GM21423 (cell line): ENCODE measurements around the gene GPC6.
"Not testable (repeated sequence)": the region's sequence is repeated elsewhere in the genome, so short reads cannot be mapped to it uniquely, and the experiment has no call there.

ENCODE experiments used
- ATAC-seq: cut with Tn5 transposase; IDR thresholded peaks from one replicate; pipeline ENCODE4 v1.9.1; 2021; ENCODE audit warnings: mild to moderate bottlenecking, moderate library complexity; ENCODE audit not compliant: unreplicated experiment

The GPC6 gene

DNA sequence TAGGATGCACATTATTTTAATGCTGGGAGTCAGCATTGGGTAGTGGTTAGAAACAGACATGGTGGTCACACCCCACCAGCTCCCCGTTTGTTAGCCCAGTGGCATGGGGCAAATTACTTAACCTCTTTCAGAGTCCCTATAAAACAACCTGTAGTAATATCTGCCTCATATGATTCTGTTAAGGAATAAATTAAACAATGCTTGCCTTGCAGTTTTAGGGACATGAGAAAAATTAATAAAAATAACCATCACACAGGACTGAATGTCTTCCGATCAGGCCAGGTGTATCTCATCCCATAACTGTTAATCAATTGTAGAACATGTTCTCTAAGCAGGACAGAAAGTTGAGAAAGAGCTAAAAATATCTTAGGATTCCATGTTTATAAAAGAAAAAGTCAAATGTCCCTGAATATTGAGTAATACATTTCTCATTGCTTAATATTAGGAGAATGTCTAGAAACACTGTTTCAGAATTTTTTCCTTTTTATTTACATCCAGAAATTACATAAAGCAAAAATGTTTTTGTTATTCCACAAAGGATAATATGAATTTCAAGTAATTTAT lies 196.5 kb downstream of the GPC6 start:
- no peak for ATAC-seq

DNA sequence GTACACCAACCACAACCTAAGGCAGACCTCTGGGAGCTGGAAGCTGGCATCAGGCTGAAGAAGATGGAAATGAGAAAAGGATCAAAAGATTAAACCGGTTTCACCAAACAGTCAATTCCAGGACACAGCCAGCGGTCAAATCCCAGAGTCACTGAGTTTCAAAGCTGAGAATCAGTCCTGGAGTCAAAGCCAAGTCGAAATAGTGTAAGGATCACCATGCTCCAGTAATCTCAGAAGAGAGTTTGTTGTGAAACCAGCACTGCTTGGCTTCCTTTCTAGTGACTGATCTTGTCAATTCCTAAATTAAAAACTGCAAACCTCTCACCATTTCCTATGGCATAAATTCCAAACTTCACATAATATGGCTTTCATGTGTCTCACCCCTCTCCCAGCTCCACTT lies 198.8 kb downstream of the GPC6 start:
- ATAC-seq = no peak

DNA sequence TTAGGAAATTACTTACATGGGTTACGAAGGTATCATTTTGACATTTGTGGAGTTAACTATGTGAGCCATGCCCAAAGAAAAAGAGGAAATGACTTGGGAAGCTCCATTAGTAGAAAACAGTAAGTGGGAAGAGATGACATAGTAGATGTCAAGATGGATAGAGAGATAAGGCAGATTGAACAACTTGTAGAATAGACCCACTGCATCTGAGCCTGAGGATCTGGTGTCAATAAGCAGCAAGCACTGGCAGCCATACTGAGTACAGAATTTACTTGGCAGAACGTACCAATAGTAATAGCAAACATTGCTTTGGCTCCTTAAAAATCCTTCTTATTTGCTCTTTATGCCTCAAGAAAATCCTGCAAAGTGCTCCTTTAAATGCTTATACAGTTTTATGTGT lies 203.8 kb downstream of the GPC6 start:
- ATAC-seq = no peak

DNA sequence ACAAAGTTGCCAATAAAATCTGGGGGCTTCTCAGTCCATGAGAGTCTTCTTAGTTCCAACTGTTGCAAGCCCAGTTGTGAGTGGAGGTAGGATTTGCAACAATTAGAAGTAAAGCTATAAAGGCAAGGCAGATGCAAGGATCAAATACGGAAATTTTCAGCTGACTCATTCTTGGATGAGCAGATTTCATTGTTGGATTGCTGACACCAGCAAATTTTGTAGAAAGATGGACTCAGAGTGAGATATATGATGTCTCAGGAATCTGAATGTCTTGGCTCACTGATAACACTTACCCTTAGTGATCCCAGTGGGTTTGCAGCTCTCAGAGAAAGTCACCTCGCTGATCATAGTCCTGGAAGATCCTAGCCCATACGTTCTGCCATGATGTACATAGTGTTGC lies 209.0 kb downstream of the GPC6 start:
- ATAC-seq = no peak

DNA sequence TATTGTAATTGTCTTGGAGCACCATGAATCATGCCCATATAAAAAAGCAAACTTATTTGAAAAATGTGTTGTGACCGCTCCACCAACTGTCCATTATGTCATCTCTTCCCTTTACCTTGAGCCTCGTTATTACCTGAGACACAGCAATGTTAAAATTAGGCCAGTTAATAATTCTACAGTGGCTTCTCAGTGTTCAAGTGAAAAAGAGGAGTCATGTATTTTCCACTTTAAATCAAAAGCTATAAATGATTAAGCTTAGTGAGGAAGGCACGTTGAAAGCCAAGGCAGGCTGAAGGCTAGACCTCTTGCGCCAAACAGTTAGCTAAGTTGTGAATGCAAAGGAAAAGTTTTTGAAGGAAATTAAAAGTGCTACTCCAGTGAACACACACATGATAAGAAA lies 210.5 kb downstream of the GPC6 start:
- ATAC-seq = no peak

DNA sequence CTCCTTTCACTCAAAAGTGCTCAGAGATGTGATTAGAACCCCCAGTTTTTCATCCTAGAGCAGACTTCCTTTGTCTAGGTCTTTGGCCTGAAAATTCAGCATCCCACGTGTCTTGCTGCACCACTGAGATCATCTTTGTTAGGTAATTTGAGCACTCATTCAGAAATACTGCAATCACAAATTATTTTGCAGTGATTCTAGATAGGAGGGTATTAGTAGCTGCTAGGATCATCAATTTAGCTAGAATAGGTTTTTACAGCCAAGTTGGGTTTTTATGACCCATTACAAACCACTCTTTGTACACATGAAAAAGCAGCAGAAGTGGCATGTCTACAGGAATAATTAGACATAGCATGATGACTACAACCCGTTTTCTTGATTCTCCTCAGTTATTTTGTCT lies 219.6 kb downstream of the GPC6 start:
- no peak for ATAC-seq

DNA sequence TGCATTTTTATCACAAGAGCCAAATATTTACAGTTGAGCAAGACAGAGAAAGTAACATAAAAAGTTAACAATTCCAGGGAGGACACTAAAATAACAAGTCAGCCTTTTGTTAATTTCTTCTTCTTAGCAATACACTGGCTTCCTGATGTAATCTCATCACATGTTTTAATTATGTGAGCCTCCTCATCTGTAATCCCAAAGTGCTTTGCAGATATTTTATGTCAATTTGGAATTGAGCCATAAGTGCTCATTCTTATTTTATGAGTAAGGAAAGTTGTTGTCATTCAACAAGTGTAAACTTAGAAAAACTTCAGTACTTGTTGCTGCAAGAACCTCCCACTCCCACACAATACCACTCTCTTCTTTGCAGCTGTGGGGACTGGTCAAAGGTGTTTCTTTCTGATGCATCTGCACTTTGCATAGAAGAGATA lies 223.6 kb downstream of the GPC6 start:
- no peak for ATAC-seq

DNA sequence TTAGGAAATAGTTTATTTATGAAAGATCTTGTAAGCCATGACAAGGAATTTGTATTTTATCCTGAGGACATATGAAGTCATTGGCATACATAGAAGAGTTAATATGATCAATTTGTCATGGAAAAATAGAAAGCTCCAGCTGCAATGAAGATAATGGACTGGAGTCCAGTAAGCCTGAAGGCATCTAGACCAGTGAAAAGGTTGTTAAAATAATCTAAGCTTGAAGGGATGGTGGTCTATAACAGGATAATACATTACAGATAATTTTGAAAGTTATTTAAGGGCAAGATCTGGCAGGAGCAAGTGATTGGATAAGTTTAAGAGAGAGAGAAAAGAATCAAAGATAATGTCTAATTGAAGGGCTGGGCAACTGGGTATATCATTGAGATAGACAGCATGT lies 224.2 kb downstream of the GPC6 start:
- no peak for ATAC-seq

DNA sequence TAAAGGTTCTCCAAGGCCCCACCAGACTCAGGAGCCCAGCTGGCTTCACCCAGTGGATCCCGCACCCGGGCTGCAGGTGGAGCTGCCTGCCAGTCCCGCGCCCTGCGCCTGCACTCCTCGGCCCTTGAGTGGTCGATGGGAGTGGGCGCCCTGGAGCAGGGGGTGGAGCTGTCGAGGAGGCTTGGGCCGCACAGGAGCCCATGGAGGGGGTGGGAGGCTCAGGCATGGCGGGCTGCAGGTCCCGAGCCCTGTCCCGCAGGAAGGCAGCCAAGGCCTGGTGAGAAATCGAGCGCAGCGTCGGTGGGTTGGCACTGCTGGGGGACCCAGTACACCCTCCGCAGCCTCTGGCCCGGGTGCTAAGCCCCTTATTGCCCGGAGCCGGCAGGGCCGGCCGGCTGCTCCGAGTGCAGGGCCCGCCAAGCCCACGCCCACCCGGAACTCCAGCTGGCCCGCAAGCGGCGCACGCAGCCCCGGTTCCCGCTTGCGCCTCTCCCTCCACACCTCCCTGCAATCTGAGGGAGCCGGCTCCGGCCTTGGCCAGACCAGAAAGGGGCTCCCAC lies 228.1 kb downstream of the GPC6 start:
- not testable (repeated sequence) for ATAC-seq

DNA sequence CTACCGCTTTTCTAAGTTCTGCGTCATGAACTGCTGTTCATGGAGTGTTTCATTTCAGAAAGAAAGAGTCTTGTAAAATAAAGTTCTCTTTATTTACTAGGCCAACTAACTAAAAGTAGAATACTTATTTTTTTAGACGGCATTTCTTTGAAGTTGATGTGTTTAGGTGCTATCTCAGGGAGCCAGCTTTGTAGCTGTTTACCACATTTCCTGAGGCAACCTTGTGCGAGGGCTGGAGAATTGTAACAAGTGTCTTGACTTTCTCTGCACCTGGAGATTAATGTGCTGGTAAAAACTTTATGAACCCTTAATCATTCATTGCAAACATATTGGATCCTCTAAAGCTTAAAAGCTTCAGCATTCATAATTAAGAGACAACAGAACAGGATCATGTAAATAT lies 229.3 kb downstream of the GPC6 start:
- no peak for ATAC-seq

DNA sequence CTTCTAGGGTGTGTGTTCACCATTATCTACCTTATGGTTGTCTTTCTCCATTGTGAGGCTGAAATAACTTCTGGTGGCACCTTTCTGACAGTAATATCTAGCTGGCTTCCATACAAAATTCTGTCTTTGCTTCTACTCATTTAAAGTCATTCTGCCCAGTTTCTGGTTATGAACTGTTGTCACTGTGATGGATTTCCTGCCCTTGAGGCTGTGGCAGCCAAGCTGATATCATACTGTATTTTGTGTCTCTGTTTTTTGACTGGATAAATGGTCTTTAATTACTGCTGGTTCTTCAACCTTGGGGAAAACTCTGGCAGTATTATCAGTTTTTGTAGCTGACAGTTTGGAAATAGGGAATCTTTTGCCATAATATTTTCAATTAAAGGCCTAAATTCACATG lies 233.4 kb downstream of the GPC6 start:
- ATAC-seq = no peak

DNA sequence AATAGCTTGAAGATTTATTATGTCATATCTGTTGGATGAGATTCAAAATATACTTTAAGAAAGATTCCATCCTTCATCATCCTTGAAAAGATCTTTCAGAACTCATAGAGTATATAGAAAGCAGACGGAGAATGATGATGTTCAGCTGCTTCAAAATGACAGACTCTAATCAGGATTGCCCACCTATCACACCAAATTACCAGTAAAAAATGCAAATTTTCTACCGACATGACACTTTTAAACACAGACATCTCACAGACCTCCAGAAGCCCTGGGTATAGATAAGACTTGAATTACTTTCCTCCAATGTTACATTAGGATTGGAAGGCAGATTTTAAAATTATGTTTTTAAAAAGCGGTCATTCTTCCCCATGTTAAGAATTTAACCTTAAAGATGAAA lies 235.5 kb downstream of the GPC6 start:
- no peak for ATAC-seq

DNA sequence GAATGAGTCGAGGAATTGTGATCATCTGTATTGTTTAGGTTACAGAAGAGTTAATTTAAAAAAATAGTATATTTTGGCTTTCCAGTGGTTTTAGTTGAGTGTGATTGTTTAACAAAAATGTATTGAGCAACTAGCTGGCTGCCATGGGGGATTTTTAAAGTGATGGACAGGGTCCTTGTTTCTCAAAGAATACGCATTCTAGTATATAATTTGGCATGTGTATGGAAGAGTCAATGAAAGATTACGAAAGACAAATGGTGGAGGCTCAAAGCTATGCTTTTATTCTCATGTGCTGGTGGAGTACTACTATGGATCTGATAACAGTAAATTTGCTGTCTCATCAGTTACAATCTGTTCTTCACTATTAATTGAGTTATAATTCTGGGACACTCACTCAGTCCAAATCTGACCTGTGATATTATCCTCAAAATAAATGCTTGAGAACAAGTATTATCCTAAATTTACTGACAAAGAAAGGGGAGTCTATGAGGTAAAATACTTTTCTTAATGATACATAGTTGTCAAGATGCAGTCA lies 240.0 kb downstream of the GPC6 start:
- ATAC-seq = no peak

DNA sequence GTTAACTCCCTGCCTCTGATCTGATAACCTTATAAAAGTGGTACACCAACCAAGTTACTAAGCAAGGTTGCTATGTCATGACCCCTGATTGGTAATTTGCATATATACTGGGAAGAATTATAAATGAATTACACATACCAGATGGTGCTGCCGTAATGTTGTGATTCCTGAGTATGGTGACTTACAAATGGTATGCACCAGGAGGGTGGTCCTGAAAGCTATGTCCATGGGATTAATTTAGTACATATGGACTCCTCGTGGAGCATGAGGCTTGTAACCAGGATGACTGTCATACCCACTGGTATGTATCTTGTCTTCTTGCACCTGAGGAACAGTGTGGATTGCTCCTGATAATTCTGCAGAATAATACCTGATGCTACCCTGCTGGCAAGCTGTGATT lies 240.6 kb downstream of the GPC6 start:
- ATAC-seq = no peak

DNA sequence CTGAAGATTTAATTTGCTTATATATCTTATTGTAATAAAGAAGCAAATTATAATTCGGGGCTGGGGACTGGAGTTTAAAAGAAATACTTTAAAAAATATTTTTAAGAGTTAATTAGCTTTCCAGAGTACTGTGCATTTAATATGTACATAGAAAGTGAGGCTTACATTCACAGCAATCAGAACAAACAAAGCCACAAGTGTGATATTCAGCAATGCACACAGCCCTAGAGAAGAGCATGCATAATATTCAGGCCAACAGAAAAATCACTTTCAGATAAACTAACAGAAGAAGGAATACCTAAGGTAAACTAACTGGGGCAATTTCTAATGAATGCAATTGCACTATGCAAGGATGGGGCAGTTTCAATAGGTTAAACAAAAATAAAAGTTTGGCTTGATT lies 241.8 kb downstream of the GPC6 start:
- ATAC-seq = no peak

DNA sequence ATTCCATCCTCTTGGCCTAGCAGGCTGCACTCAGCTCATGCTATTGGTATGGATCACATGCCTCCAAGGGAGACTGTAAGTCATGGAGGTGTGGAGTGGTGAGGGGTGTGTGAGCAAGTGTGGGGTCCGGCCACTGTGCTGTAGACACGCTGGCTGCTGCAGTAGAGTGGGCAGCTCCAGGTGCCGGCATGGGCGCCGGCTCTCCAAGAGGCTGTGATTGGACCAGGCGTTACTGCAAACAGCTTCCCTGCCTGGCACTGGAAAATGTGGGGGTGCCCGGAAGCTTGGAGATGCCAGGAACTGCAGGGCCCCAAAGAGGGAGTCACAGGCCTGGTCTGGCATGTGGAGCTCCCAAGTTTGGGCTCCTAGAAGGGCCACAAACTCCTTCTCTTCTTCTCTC lies 245.7 kb downstream of the GPC6 start:
- ATAC-seq = no peak

DNA sequence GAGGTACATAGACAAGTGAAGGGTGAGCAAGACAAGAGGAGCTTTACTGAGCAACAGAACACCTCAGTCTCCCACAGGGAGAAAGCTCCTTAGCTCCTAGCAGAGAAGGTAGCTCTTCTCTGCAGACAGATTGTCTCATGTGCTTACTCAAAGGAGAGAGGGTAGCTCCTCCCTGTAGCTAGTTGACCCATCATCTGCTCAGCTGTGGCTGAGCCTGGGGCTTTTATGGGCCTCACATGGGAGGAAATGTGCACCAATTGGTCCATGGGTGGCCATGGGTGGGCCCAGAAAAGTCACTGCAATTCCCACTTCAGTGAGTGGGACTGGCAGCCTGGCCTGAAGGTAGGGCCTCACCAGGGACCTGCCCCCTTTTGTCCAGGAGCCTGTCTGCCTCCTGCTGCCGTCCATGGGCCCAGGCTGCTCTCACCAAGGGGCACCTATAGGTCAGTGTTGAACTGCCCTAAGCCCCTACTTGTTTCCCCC lies 246.2 kb downstream of the GPC6 start:
- no peak for ATAC-seq

DNA sequence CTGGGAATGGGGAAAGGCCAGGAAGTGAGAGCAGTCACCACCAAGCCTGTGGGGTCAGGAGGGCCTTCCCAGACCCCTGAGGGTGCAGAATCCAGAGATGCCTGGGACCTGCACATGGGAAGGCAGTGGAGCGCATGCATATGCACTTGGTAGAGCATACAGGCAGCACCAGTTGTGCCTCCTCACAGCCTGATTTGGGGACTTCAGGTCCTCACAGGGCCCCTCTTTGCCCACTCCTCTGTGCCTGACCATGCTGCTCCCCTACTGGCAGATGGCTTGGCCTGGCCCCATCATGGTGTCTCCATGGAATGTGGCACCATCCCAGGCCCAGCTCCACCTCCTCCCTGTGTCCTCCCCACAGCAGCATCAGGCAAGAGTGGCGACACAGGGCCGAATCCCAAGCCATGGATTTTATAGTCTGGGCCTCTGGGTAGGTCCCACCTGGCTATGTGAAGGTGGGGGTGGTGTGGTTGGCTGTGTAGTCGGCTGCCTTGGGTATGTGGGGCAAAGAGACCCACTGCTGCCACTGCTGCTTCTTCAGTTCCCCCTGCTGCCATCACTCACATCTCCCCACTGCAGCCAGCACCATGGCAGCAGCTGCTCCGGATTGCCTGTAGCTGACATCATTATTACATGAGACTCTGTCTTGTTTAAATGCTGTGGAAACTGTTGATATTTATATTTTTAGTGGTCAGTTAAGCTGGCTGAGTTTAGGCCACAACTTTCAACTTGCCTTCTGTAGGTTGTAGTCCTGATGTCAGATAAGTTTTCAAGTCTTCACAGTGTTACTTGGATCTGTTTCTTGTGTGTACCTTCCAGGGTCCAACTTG lies 247.0 kb downstream of the GPC6 start:
- ATAC-seq = no peak

DNA sequence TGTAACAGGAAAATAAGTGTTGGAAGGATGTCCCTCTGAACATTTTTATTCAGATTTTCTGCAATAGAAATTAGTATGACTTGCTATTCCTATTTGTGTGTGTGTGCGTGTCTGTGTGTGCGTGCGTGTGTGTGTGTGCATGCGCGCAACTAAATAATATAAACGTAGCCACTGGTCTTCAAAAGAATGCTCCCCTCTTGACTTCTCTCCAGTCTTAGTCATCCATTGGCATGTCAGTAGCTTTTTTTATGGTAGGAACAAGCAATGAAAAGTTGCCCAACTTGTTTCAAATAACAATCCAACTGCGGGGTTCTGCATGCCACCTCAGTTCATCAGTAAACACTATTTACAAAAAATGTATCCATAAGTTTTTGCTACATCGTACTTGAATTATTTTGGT lies 249.6 kb downstream of the GPC6 start:
- ATAC-seq = no peak

DNA sequence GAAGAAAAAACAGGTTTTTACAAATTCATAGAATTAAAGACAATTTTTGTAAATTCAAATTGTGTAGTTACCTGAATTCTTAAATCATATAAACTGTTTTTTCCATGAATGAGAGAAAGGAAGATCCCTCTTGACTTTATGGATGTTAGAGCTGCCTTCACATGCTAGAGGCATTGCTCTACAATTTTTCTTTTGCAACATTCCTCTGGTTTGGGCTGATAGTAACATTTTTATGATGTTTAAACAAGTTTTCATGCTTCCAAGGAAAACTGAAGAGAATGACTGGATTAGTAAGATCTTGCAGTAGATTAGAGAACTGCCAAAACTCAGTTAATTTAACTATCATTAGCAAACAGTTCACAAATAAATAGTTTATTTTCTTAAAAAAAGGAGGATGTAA lies 250.6 kb downstream of the GPC6 start:
- no peak for ATAC-seq

DNA sequence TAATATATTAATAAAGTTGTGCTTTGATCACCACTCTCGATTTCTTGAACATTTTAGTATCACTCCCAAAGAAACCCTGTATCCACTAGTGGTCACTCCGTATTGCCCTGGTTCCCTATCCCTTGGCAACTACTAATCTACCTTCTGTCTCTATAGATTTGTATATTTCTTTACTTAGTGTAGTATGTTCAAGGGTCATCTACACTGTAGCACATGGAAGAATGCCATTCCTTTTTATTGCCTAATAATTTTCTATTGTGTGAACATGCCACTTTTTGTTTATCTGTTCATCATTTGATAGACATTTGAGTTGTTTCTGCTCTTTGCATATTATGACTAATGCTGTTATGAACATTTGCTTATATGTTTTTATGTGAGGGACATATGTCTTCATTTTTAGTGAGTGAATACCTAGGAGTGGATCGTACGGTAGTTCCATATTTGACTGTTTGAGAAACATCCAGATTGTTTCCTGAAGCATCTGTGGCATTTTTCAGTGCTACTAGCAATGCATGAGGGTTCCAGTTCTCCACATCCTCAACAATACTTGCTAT lies 254.0 kb downstream of the GPC6 start:
- ATAC-seq = no peak

DNA sequence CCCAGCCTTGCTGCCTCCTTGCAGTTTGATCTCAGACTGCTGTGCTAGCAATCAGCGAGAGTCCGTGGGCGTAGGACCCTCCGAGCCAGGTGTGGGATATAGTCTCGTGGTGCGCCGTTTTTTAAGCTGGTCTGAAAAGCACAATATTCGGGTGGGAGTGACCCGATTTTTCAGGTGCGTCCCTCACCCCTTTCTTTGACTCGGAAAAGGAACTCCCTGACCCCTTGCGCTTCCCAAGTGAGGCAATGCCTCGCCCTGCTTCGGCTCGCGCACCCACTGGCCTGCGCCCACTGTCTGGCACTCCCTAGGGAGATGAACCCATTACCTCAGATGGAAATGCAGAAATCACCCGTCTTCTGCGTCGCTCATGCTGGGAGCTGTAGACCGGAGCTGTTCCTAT lies 269.5 kb downstream of the GPC6 start:
- not testable (repeated sequence) for ATAC-seq
